HL-60 (cell line): ENCODE results near the gene EIF6.

Source experiments
- DNase-seq, 2 experiments: peaks; one replicate each; pipeline ENCODE4 v3.0.0-alpha.2; 2010 to 2020; ENCODE audit warnings: low read depth in 1 of 2, low spot score in 1 of 2
- H3K27ac ChIP-seq: fragments of 250-450 bp; sonication (Bioruptor Pico); replicated peaks from 2 replicates; pipeline ENCODE4 v1.5.1; 2020; ENCODE audit warnings: mild to moderate bottlenecking, moderate library complexity
- H3K27me3 ChIP-seq: fragments of 250-450 bp; sonication (Bioruptor Pico); 2 replicates; pipeline ENCODE4 v1.5.1; 2021; ENCODE audit warnings: mild to moderate bottlenecking, moderate library complexity; ENCODE audit not compliant: insufficient read depth, poor library complexity, severe bottlenecking
- H3K4me3 ChIP-seq: replicated peaks from 2 replicates; pipeline ENCODE4 v1.5.1; 2011; ENCODE audit warnings: mild to moderate bottlenecking, control low read depth, low read length; ENCODE audit not compliant: insufficient read depth
- GABPA ChIP-seq: IDR thresholded peaks from 2 replicates; pipeline ENCODE4 v1.6.1; 2012; ENCODE audit warnings: low read depth
- POLR2AphosphoS5 ChIP-seq: IDR thresholded peaks from 2 replicates; pipeline ENCODE4 v1.6.1; 2012; ENCODE audit warnings: low read depth
- REST ChIP-seq: IDR thresholded peaks from 2 replicates; pipeline ENCODE4 v1.6.1; 2012; ENCODE audit warnings: low read depth; ENCODE audit not compliant: insufficient replicate concordance
- SPI1 ChIP-seq: IDR thresholded peaks from 2 replicates; pipeline ENCODE4 v1.6.1; 2012; ENCODE audit warnings: low read depth, mild to moderate bottlenecking, borderline replicate concordance
- TF ChIP-seq, protein P1 (sequence below): IDR thresholded peaks from one replicate; pipeline ENCODE4 v1.5.1; 2011; ENCODE audit warnings: low read length, control low read depth, inconsistent platforms; ENCODE audit not compliant: insufficient read depth

EIF6 gene

DNA sequence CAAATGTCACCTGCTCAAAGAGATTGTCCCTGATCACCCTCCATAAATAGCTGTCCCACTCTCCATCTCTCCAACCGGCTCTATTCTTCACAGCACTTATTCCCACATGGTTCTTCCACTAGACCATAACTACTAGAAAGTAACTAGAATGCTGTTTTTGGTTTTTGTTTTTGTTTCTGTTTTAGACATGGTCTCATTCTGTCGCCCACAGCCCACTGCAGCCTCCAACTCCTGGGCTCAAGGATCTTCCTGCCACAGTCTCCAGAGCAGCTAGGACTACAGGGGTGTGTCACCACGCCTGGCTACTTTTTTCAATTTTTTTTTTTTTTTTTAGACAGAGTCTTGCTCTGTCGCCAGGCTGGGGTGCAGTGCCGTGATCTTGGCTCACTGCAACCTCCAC lies 45.8 kb downstream of the EIF6 start:
- TF ChIP-seq REST (no peak), GABPA (no peak), SPI1 (no peak), POLR2AphosphoS5 (no peak)
- TF ChIP-seq, protein P1, sequence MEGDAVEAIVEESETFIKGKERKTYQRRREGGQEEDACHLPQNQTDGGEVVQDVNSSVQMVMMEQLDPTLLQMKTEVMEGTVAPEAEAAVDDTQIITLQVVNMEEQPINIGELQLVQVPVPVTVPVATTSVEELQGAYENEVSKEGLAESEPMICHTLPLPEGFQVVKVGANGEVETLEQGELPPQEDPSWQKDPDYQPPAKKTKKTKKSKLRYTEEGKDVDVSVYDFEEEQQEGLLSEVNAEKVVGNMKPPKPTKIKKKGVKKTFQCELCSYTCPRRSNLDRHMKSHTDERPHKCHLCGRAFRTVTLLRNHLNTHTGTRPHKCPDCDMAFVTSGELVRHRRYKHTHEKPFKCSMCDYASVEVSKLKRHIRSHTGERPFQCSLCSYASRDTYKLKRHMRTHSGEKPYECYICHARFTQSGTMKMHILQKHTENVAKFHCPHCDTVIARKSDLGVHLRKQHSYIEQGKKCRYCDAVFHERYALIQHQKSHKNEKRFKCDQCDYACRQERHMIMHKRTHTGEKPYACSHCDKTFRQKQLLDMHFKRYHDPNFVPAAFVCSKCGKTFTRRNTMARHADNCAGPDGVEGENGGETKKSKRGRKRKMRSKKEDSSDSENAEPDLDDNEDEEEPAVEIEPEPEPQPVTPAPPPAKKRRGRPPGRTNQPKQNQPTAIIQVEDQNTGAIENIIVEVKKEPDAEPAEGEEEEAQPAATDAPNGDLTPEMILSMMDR = no peak
- Histone ChIP-seq H3K4me3 (no peak overlapping the region), H3K27me3 (no peaks in the 10 kb centered on the region), H3K27ac (peak overlapping the region; percentile 72)
- DNase-seq = no peak

DNA sequence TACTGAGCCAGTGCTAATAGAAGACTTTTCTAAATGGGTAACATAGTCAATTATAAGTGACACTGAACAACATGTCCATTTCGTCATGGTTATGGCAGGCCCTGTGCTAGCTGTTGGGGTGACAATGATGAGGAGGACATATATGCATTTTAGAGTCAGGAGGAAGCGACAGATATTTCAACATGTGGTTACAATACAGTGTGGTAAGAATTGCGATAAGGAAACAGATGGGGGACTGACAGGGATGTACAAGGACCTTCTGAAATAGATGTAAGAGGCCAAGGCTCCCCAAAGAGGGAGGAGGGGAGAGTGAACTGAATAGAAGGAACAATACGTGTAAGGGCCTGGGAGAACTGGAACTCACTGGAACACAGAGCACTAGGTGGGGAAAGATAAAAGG lies 46.4 kb downstream of the EIF6 start:
- peak; percentile 92 to 98 for DNase-seq
- Histone ChIP-seq H3K27ac (peak overlapping the region; percentile 72), H3K4me3 (no peak overlapping the region), H3K27me3 (no peaks in the 10 kb centered on the region)
- TF ChIP-seq GABPA (0 out of 2 replicates have a peak, but pooled peaks have one; percentile 23), SPI1 (no peak), REST (peak; percentile 63), POLR2AphosphoS5 (peak; percentile 97)
- TF ChIP-seq, protein P1 = no peak

DNA sequence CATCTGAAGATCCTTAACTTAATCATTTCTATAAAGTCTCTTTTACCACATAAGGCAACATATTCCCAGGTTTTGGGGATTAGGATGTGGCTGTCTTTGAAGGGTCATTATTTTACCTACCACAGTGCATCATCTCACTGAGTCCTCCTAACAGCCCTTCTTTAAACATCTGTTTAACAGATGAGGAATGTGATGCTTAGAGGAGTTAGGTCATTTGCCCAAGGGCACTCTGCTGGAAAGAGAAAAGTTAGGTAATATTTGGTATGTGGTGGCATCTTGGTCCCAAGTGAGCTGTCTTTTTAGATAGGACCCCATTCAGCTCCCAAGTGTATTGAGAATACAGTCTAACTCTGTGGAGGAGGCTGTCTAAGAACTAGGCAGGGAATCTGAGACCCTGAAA lies 47.1 kb downstream of the EIF6 start:
- no peaks in the 10 kb centered on the region for H3K27me3 ChIP-seq
- no peak overlapping the region for H3K4me3 ChIP-seq
- no peak for TF ChIP-seq POLR2AphosphoS5
- no peak for TF ChIP-seq SPI1
- peak in 1 of 2 experiments; percentile 78 for DNase-seq
- peak overlapping the region; percentile 62 for H3K27ac ChIP-seq

DNA sequence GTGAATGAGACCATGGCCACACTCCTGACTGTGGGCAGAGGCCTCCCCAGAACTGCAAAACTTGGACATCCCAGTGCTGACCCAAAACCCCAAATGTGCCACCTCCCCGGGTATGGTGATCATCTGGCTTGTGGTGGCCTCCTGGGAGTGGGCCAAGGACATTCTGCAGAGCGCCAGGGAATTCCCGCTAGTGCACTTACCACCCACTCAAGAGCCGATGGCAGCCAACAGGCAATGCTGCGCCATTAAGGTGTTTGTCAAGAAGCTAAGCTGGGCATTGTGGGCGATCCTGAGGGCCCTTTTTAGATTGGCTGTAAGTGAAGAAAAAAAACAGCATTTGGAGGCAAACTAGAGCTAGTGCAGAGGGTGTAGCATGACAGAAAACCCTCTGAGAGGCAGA lies 48.7 kb downstream of the EIF6 start:
- DNase-seq = no peak
- H3K27me3 ChIP-seq = no peaks in the 10 kb centered on the region
- H3K4me3 ChIP-seq = no peak overlapping the region
- TF ChIP-seq, protein P1 = no peak
- TF ChIP-seq GABPA (no peak), REST (no peak), SPI1 (no peak), POLR2AphosphoS5 (no peak)
- no peak overlapping the region for H3K27ac ChIP-seq
